WERI-Rb-1 (cell line): ENCODE results near the gene SRSF11.

Source experiments
- DNase-seq: peaks from one replicate; pipeline ENCODE4 v3.0.0-alpha.2; 2020
- H3K27ac ChIP-seq: fragments of 250-450 bp; sonication (Bioruptor Pico); 2 replicates; pipeline ENCODE4 v1.5.1; 2020; ENCODE audit warnings: mild to moderate bottlenecking, moderate library complexity
- H3K27me3 ChIP-seq: fragments of 250-450 bp; sonication (Bioruptor Pico); 2 replicates; pipeline ENCODE4 v1.5.1; 2021; ENCODE audit warnings: mild to moderate bottlenecking, low read depth, moderate library complexity; ENCODE audit not compliant: insufficient read depth, severe bottlenecking
- H3K36me3 ChIP-seq: fragments of 250-450 bp; sonication (Bioruptor Pico); 2 replicates; pipeline ENCODE4 v1.5.1; 2020; ENCODE audit warnings: mild to moderate bottlenecking, moderate library complexity
- H3K4me3 ChIP-seq: 2 replicates; pipeline ENCODE4 v1.5.1; 2011; ENCODE audit warnings: low read depth, mild to moderate bottlenecking, control low read depth, low read length
- H3K9me3 ChIP-seq: fragments of 250-450 bp; sonication (Bioruptor Pico); 2 replicates; pipeline ENCODE4 v1.5.1; 2021; ENCODE audit warnings: mild to moderate bottlenecking, moderate library complexity; ENCODE audit not compliant: severe bottlenecking
- TF ChIP-seq, protein P1 (sequence below): IDR thresholded peaks from 2 replicates; pipeline ENCODE4 v1.5.1; 2011; ENCODE audit warnings: low read depth, mild to moderate bottlenecking, control low read depth, inconsistent platforms, low read length

SRSF11 gene

DNA sequence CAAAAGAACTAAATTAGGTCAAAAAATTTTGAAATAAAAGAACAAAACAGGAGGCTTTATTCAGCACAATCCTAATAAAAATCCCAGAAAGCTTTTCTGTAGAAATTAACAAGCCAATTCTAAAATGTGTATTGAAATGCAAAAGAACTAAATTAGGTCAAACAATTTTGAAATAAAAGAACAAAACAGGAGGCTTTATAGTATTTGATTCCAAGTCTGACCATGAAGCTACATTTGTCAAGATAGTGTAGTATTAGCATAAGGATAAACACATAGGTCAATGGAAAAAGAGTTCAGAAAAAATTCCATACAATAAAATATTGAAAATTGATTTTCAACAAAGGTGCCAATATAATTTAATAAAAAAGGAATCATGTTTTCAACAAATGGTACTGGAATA, 26.6 kb upstream of the SRSF11 start:
- Histone ChIP-seq H3K36me3 (no peaks in the 10 kb centered on the region), H3K27ac (no peak overlapping the region), H3K4me3 (no peak overlapping the region), H3K9me3 (no peaks in the 10 kb centered on the region), H3K27me3 (no peaks in the 10 kb centered on the region)
- DNase-seq = no peak
- TF ChIP-seq, protein P1, sequence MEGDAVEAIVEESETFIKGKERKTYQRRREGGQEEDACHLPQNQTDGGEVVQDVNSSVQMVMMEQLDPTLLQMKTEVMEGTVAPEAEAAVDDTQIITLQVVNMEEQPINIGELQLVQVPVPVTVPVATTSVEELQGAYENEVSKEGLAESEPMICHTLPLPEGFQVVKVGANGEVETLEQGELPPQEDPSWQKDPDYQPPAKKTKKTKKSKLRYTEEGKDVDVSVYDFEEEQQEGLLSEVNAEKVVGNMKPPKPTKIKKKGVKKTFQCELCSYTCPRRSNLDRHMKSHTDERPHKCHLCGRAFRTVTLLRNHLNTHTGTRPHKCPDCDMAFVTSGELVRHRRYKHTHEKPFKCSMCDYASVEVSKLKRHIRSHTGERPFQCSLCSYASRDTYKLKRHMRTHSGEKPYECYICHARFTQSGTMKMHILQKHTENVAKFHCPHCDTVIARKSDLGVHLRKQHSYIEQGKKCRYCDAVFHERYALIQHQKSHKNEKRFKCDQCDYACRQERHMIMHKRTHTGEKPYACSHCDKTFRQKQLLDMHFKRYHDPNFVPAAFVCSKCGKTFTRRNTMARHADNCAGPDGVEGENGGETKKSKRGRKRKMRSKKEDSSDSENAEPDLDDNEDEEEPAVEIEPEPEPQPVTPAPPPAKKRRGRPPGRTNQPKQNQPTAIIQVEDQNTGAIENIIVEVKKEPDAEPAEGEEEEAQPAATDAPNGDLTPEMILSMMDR = no peak

DNA sequence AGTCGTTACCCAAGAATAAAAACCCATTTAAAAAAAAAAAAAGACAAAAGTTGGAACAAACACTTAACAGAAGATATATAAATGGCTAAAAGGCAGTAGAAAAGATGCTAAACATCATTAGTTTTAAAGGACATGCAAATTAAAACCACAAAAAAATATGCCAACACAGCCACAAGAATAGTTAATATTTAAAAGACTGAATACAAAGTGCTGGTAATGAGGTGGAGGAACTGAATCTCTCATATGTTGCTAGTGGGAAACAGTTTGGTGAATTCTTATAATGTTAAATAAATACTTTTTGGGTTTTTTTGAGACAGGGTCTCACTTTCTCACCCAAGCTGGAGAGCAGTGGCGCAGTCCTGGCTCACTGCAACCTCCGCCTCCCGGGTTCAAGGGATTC, 25.8 kb upstream of the SRSF11 start:
- H3K9me3 ChIP-seq = no peaks in the 10 kb centered on the region
- no peaks in the 10 kb centered on the region for H3K27me3 ChIP-seq
- H3K27ac ChIP-seq = no peak overlapping the region
- TF ChIP-seq, protein P1 = no peak
- no peak overlapping the region for H3K4me3 ChIP-seq
- no peak for DNase-seq
- no peaks in the 10 kb centered on the region for H3K36me3 ChIP-seq

DNA sequence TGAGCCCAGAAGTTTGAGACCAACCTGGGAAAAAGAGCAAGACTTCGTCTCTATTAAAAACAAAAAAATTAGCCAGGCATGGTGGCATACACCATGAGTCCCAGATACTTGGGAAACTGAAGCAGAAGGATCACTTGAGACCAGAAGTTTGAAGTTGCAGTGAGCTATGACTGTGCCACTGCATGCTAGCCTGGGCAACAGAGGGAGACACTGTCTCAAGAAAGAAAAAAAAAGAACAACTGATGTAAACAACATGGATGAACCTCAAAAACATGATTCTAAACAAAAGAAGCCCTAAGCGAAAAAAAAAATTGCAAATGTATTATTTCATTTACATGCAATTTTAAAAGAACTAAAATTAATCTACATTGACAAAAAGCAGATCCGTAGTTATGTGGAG, 24.8 kb upstream of the SRSF11 start:
- H3K36me3 ChIP-seq = no peaks in the 10 kb centered on the region
- DNase-seq = no peak
- TF ChIP-seq, protein P1 = no peak
- no peak overlapping the region for H3K27ac ChIP-seq
- H3K27me3 ChIP-seq = no peaks in the 10 kb centered on the region
- no peak overlapping the region for H3K4me3 ChIP-seq
- H3K9me3 ChIP-seq = no peaks in the 10 kb centered on the region

DNA sequence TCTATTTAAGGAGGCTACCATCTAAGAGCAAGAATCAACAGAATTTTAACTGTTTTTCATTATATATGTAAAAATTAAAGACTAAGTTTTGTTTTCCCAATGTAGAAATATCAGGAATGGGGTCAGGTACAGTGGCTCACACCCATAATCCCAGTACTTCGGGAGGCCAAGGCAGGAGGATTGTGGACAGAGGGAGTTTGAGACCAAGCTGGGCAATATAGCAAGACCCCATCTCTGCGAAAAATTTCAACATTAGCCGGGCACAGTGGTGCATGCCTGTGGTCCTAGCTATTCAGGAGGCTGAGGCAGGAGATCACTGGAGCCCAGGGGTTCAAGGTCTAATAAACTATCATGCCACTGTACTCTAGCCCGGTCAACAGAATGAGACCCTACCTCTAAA, 21.1 kb upstream of the SRSF11 start:
- Histone ChIP-seq H3K27ac (no peak overlapping the region), H3K4me3 (no peak overlapping the region), H3K36me3 (peaks cover 5% of the 10 kb centered on the region; the same call in 1 of the 2 replicates), H3K27me3 (no peaks in the 10 kb centered on the region), H3K9me3 (no peaks in the 10 kb centered on the region)
- TF ChIP-seq, protein P1 = no peak
- DNase-seq = no peak

DNA sequence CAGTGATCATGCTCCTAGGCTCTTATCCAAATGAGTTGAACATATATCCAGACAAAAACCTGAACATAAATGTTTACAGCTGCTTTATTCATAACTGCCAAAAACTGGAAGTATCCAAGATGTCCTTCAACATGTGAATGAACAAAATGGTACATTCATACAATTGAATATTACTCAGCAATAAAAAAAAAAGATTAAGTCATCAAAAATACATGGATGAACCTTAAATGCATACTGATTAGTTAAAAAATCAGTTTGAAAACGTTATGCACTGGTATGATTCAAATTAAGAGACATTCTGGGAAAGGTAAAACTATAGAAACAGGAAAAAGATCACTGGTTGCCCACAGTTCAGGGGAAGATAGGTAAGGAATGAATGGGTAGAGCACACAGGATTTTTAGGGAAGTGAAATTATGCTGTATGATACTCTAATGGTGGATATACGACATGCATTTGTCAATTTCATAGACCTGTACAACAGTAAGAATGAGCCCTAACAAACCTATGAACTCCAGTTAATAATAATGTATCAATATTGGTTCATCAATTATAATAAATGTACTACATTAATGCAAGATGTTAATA, 18.9 kb upstream of the SRSF11 start:
- DNase-seq = no peak
- no peaks in the 10 kb centered on the region for H3K9me3 ChIP-seq
- H3K27me3 ChIP-seq = no peaks in the 10 kb centered on the region
- no peak overlapping the region for H3K27ac ChIP-seq
- TF ChIP-seq, protein P1 = no peak
- peaks cover 5% of the 10 kb centered on the region for H3K36me3 ChIP-seq
- no peak overlapping the region for H3K4me3 ChIP-seq

DNA sequence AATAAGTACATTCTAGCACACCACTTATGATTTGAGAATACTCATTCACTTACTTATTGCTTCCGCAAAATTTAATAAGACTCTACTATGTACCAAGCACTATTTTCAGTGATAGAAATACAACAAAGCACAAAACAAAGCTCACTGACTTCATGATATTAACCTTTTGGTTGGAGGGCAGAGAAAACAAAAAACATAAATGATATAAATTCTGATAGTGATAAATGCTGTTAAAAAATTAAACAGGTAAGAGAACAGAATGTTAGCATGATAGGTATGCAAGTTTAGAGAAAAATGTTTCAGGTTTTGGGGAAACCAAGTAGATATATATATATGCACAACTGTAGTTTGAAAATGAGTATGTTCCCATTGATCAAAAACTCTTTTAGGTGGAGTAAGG, 17.0 kb upstream of the SRSF11 start:
- Histone ChIP-seq H3K27me3 (no peaks in the 10 kb centered on the region), H3K9me3 (no peaks in the 10 kb centered on the region), H3K4me3 (peak overlapping the region; percentile 97; the same call in 1 of the 2 replicates), H3K36me3 (peaks cover 20% of the 10 kb centered on the region), H3K27ac (no peak overlapping the region)
- no peak for DNase-seq
- TF ChIP-seq, protein P1 = no peak
